ENCODE data around the gene STRN.

The STRN gene

GRCh38 chr2:36963106-36963505 is 3.2 kb downstream of the STRN start:
- no peak for DNase-seq (ENCODE audit: low read depth)
- TF ChIP-seq CTCF (conservative IDR thresholded peaks at IDR 0.05; ENCODE audit: low read depth, low read length) = no peak
- H3K4me3 ChIP-seq (ENCODE audit: low read length) = no peak overlapping the region

GRCh38 chr2:36960773-36961172 is 5.6 kb downstream of the STRN start:
- no peak overlapping the region for H3K4me3 ChIP-seq (ENCODE audit: low read length)
- DNase-seq (ENCODE audit: low read depth) = no peak
- TF ChIP-seq CTCF (conservative IDR thresholded peaks at IDR 0.05; ENCODE audit: low read depth, low read length) = no peak

GRCh38 chr2:36960005-36960675 is 6.2 kb downstream of the STRN start:
- no peak for TF ChIP-seq CTCF (conservative IDR thresholded peaks at IDR 0.05; ENCODE audit: low read depth, low read length)
- no peak for DNase-seq (ENCODE audit: low read depth)
- H3K4me3 ChIP-seq (ENCODE audit: low read length) = no peak overlapping the region

GRCh38 chr2:36954977-36955607 is 11.2 kb downstream of the STRN start:
- TF ChIP-seq CTCF (conservative IDR thresholded peaks at IDR 0.05; ENCODE audit: low read depth, low read length) = no peak
- DNase-seq (ENCODE audit: low read depth) = no peak
- no peak overlapping the region for H3K4me3 ChIP-seq (ENCODE audit: low read length)

GRCh38 chr2:36952748-36953197 is 13.6 kb downstream of the STRN start:
- DNase-seq (ENCODE audit: low read depth) = no peak
- no peak for TF ChIP-seq CTCF (conservative IDR thresholded peaks at IDR 0.05; ENCODE audit: low read depth, low read length)
- H3K4me3 ChIP-seq (ENCODE audit: low read length) = no peak overlapping the region

- H3K4me3 ChIP-seq (ENCODE audit: low read length) = no peak overlapping the region
- DNase-seq (ENCODE audit: low read depth) = no peak
- TF ChIP-seq CTCF (conservative IDR thresholded peaks at IDR 0.05; ENCODE audit: low read depth, low read length) = no peak
Measured at GRCh38 chr2:36951574-36951973, 14.8 kb downstream of the STRN start.

- no peak for TF ChIP-seq CTCF (conservative IDR thresholded peaks at IDR 0.05; ENCODE audit: low read depth, low read length)
- DNase-seq (ENCODE audit: low read depth) = no peak
- H3K4me3 ChIP-seq (ENCODE audit: low read length) = no peak overlapping the region
Measured at GRCh38 chr2:36951027-36951518, 15.3 kb downstream of the STRN start.

Data from retinal pigment epithelial cell (primary cell).